Astrocyte of the cerebellum (primary cell): ENCODE measurements around the gene SFT2D1.
"Not testable (repeated sequence)": the region's sequence is repeated elsewhere in the genome, so short reads cannot be mapped to it uniquely, and the experiment has no call there.

Experiments
- DNase-seq: peaks from one replicate; pipeline ENCODE4 v3.0.0-alpha.2; 2011; ENCODE audit warnings: low read depth
- H3K4me3 ChIP-seq: 2 replicates; pipeline ENCODE4 v1.5.1; 2011; ENCODE audit warnings: mild to moderate bottlenecking, low read depth, low read length, moderate library complexity
- in situ Hi-C: cut with HindIII; loops from 2 replicates; pipeline ENCODE4 v1.10.0; 2017; ENCODE audit warnings: low sequenced_read_pairs
- TF ChIP-seq, protein P1 (sequence below): IDR thresholded peaks from 2 replicates; pipeline ENCODE4 v1.5.1; 2012; ENCODE audit warnings: low read length, low read depth, moderate library complexity, mild to moderate bottlenecking; ENCODE audit errors: missing control alignments

SFT2D1 gene

GRCh38 chr6:166365221-166365620 lies 22.9 kb upstream of the SFT2D1 start:
- no peak overlapping the region for H3K4me3 ChIP-seq
- TF ChIP-seq, protein P1, sequence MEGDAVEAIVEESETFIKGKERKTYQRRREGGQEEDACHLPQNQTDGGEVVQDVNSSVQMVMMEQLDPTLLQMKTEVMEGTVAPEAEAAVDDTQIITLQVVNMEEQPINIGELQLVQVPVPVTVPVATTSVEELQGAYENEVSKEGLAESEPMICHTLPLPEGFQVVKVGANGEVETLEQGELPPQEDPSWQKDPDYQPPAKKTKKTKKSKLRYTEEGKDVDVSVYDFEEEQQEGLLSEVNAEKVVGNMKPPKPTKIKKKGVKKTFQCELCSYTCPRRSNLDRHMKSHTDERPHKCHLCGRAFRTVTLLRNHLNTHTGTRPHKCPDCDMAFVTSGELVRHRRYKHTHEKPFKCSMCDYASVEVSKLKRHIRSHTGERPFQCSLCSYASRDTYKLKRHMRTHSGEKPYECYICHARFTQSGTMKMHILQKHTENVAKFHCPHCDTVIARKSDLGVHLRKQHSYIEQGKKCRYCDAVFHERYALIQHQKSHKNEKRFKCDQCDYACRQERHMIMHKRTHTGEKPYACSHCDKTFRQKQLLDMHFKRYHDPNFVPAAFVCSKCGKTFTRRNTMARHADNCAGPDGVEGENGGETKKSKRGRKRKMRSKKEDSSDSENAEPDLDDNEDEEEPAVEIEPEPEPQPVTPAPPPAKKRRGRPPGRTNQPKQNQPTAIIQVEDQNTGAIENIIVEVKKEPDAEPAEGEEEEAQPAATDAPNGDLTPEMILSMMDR = no peak
- in situ Hi-C loops = no loop called here
- DNase-seq = peak; percentile 67

DNA sequence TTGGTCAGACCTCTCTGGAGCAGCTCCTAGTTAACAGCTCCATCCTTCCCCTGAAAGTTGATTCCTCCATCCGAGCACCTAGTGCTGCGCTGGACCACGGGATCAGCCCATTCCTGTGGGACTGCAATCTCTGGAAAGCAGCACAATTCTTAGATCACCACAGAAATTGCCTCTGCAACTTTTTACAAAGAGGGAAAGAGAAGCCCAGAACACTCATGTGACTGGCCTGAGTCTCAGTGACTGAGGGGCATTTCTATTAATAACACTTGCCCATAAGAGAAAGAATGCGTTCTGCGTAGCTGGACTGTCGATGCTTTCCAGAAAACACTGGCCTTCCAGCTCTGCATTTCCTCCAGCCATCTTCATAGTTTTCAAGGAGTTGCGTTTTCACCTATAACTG lies 22.1 kb upstream of the SFT2D1 start:
- H3K4me3 ChIP-seq = no peak overlapping the region
- TF ChIP-seq, protein P1 = no peak
- in situ Hi-C loops = no loop called here
- no peak for DNase-seq

- DNase-seq, in situ Hi-C loops: not testable (repeated sequence)
Measured at GRCh38 chr6:166362427-166362826, 20.1 kb upstream of the SFT2D1 start.

DNA sequence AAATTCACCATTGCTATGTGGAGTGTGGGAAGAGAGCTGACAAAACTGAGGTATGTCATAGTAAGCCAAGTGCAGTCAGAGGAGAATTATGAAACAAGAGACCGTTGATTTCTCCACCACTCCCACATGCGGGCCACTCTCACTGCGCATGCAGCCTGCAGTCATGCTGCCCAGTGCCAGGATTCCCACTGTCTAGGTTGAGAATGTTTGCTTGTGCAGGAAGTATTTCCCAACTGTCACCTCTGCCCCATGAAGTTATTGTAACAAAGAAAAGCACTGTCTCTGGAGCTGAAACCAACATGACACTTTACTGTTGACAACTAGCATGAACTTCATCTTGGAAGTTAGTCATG lies 18.7 kb upstream of the SFT2D1 start:
- TF ChIP-seq, protein P1 = no peak
- no peak for DNase-seq
- in situ Hi-C loops = no loop called here
- H3K4me3 ChIP-seq = no peak overlapping the region

More at GRCh38 chr6:166362427-166362826, 20.1 kb upstream of the SFT2D1 start:
- H3K4me3 ChIP-seq = not testable (repeated sequence)

- DNase-seq = no peak
- in situ Hi-C loops = no loop called here
- TF ChIP-seq, protein P1 = no peak
- H3K4me3 ChIP-seq = no peak overlapping the region
Measured at GRCh38 chr6:166360243-166361076, 18.1 kb upstream of the SFT2D1 start.

DNA sequence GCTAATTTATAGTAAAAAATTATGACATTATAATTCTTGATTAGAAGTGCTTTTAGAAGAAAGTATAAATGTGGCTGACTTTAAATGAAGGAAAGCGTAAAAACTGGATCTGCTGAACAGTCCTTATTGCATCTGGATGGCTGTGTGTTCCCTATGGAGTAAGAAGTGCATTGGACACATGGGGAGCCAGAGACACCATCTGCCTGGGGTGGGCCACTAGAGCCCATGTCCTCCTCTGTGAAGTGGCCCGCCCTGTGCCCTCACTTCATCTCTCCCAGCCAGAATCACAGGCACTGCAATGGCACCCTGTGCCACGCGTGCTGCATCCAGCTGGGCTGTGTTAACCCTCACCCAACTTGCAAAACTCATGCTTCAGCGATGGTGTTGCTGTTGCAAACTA lies 13.2 kb upstream of the SFT2D1 start:
- TF ChIP-seq, protein P1 = no peak
- in situ Hi-C loops = no loop called here
- H3K4me3 ChIP-seq = no peak overlapping the region
- no peak for DNase-seq

DNA sequence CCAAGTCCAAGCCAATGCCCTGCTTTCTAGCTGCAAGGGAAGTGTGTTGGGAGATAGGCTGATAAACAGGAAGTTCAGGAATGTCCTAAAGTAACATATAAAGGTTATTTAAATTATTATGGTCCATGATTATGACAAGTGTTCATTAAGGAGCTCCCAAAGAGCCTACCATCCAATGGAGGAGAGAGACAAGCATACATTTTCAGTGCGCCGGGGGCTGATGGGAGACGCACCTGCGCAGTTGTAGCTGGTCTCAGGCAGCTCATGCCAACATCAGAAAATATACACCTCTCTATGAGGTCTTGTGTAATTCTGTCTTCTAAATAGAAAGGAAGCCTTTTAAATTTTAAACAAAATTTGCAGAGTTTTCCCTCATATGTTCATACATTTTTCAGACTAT lies 12.6 kb upstream of the SFT2D1 start:
- no peak for DNase-seq
- TF ChIP-seq, protein P1 = no peak
- H3K4me3 ChIP-seq = no peak overlapping the region
- in situ Hi-C loops = no loop called here
